Suprapubic skin (tissue), 3 donors: Measurements from ENCODE around the gene MARS1.

ENCODE experiments used
- POLR2A ChIP-seq, 2 donors: fragments of 450-650 bp; IDR thresholded peaks; one replicate each; pipeline ENCODE4 v1.6.1; 2017; ENCODE audit warnings: antibody characterized with exemption in 2 of 2, mild to moderate bottlenecking in 2 of 2, moderate library complexity in 2 of 2
- TF ChIP-seq, protein P1 (sequence below), 2 donors: fragments of 200-600 bp in 1 of 2; fragments of 450-650 bp in 1 of 2; sonication (generic) in 1 of 2; IDR thresholded peaks; one replicate each; pipeline ENCODE4 v1.5.1; 2016 to 2019; ENCODE audit warnings: antibody characterized with exemption in 2 of 2, mild to moderate bottlenecking in 1 of 2, moderate library complexity in 1 of 2

- TF ChIP-seq, protein P1, sequence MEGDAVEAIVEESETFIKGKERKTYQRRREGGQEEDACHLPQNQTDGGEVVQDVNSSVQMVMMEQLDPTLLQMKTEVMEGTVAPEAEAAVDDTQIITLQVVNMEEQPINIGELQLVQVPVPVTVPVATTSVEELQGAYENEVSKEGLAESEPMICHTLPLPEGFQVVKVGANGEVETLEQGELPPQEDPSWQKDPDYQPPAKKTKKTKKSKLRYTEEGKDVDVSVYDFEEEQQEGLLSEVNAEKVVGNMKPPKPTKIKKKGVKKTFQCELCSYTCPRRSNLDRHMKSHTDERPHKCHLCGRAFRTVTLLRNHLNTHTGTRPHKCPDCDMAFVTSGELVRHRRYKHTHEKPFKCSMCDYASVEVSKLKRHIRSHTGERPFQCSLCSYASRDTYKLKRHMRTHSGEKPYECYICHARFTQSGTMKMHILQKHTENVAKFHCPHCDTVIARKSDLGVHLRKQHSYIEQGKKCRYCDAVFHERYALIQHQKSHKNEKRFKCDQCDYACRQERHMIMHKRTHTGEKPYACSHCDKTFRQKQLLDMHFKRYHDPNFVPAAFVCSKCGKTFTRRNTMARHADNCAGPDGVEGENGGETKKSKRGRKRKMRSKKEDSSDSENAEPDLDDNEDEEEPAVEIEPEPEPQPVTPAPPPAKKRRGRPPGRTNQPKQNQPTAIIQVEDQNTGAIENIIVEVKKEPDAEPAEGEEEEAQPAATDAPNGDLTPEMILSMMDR (IDR thresholded peaks at IDR 0.05) = peak in 1 of 2 donors; percentile 38
- TF ChIP-seq POLR2A (IDR thresholded peaks at IDR 0.05) = no peak
Observed at GRCh38 chr12:57456145-57456700, 31.6 kb upstream of the MARS1 start.
